Thymus (tissue), 11 donors: ENCODE data around the gene DAPK2. TPM values are rescaled to one million over a fixed set of nuclear protein-coding genes. Genes with fewer than 3 reads are reported as not detected.

Experiments used
- DNase-seq, 9 donors: peaks; one replicate each; pipeline ENCODE4 v3.0.0-alpha.2; 2013; ENCODE audit warnings: low spot score in 9 of 9, low read depth in 6 of 9, missing footprints in 1 of 9
- H3K27ac ChIP-seq, 2 donors: one replicate each; pipeline ENCODE4 v1.5.1; 2013; ENCODE audit warnings: control low read depth in 1 of 2, low read depth in 1 of 2, low read length in 1 of 2, mild to moderate bottlenecking in 1 of 2, moderate library complexity in 1 of 2
- H3K27me3 ChIP-seq, 2 donors: one replicate each; pipeline ENCODE4 v1.5.1; 2013; ENCODE audit warnings: low read length in 1 of 2; ENCODE audit not compliant: control insufficient read depth in 2 of 2, insufficient read depth in 1 of 2
- H3K36me3 ChIP-seq, 2 donors: one replicate each; pipeline ENCODE4 v1.5.1; 2013; ENCODE audit warnings: low read length in 1 of 2, mild to moderate bottlenecking in 1 of 2, moderate library complexity in 1 of 2; ENCODE audit not compliant: control insufficient read depth in 2 of 2, insufficient read depth in 2 of 2
- H3K4me1 ChIP-seq, 2 donors: one replicate each; pipeline ENCODE4 v1.5.1; 2013; ENCODE audit warnings: low read length in 2 of 2; ENCODE audit not compliant: control insufficient read depth in 2 of 2, insufficient read depth in 2 of 2
- H3K4me3 ChIP-seq, 2 donors: one replicate each; pipeline ENCODE4 v1.5.1; 2013; ENCODE audit warnings: low read length in 2 of 2, control low read depth in 1 of 2, mild to moderate bottlenecking in 1 of 2
- H3K9me3 ChIP-seq, 2 donors: one replicate each; pipeline ENCODE4 v1.5.1; 2013; ENCODE audit warnings: low read length in 1 of 2, mild to moderate bottlenecking in 1 of 2; ENCODE audit not compliant: control insufficient read depth in 2 of 2, insufficient read depth in 1 of 2
- WGBS: extraction: QIAGEN DNeasy Blood & Tissue Kit; methylation state at CpG from one replicate; pipeline ENCODE4 v1.1.7; 2013; 5-methylcytosine and 5-hydroxymethylcytosine counted together
- polyA plus RNA-seq: library from polyadenylated mRNA; stranded (reverse); fragments of 200-250 nt; gene quantifications from one replicate; pipeline ENCODE4 v1.2.3, GENCODE V29; 2013
- total RNA-seq: library from RNA; stranded (reverse); fragments of 120-200 nt; gene quantifications from one replicate; pipeline ENCODE4 v1.2.4, GENCODE V29; 2013
- donor health status: healthy.

Gene DAPK2
- total and polyA plus RNA-seq, 2 donors: 3.3 TPM

DNA sequence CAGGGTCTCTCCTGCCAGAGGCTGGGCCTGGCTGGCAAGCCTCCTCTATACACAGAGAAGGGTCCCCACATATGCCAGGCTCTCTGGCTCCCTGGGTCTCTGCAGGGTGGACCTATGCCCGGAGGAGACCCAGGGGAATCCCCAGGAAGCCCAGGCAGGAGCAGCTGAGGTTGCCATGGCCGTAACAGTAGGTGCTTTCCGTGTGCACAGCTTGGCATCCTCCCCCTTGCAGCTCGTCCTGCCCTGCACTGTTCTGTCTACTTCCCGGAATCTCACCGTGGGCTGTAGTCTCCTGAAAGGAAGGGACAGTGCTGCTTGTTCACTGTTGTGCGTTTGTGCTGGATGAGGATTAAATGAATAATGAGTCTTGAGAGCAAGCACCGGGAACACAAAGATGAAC lies 47.8 kb downstream of the DAPK2 start:
- no peak overlapping the region for H3K4me3 ChIP-seq
- H3K27ac ChIP-seq: no peak overlapping the region
- no peaks in the 10 kb centered on the region for H3K36me3 ChIP-seq
- H3K9me3 ChIP-seq: no peaks in the 10 kb centered on the region
- DNase-seq: no peak
- peaks cover 0 to 8% of the 10 kb centered on the region in 2 donors for H3K4me1 ChIP-seq
- H3K27me3 ChIP-seq: no peaks in the 10 kb centered on the region
- WGBS: 84% methylated on average over 8 of the region's 8 CpGs

DNA sequence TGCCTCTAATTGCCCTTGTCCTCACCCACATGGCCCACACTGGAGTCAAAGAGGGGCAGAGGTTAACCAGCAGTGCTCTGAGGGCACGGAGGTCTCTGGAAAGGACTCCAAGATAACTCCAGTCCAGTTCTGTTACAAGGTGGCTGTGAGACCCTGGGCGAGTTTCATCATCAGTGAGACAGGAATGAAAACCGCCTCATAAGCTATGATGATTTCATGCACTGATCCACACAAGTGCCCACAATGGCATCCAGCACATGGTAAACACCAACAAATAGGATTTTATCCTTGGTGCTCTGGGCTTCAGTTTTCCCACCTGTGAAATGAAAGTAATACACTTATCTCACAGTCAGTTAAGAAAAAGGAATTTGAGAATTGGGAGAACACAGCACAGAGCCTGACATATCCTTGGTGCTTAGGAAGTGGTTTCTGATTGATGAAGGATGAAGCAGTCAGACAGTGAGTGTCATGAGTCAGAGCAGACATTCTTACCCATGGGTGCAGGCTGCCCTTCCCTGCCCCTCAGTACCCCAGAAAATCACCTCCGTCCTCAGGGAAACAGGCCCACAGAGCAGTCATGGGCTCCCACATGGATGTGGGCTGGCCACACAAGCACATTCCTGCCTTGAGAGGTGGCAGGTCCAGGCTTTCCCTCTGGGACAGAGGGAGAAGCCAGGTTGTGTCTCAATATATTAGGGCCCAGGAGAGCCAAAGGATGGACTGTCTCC lies 48.4 kb downstream of the DAPK2 start:
- peaks cover 0 to 8% of the 10 kb centered on the region in 2 donors for H3K4me1 ChIP-seq
- no peaks in the 10 kb centered on the region for H3K36me3 ChIP-seq
- H3K27ac ChIP-seq: no peak overlapping the region
- DNase-seq: no peak
- no peak overlapping the region for H3K4me3 ChIP-seq
- 95% methylated on average over 4 of the region's 4 CpGs for WGBS
- no peaks in the 10 kb centered on the region for H3K9me3 ChIP-seq
- H3K27me3 ChIP-seq: no peaks in the 10 kb centered on the region

DNA sequence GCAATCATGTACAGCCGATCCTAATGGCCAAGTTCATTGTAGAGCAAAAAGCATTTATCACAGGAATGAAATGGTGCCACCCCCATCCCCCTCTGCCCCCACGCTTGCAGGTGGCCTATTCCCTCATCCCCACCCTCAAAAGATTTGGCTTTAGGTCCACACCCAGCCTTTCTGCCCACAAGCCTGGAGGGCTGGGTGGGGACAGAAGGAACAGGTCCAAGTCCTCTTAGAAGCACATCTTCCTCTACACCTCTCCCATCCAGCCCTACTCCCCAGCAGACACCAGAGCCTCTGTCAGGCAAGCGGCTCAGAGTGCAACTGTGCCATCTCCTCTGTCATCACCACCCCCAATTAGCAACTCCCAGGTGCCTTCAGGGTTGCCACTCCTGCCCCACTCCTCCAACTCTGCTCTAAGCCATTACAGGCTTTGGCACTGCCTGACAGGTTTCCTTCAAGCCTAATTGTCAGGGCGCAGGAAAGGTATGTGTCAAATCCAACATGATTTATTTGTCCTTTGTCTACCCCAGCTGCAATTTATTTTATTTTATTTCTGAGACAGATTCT lies 49.4 kb downstream of the DAPK2 start:
- H3K4me1 ChIP-seq: peaks cover 0 to 8% of the 10 kb centered on the region in 2 donors
- DNase-seq: no peak
- H3K27me3 ChIP-seq: no peaks in the 10 kb centered on the region
- no peaks in the 10 kb centered on the region for H3K9me3 ChIP-seq
- 97% methylated on average over 4 of the region's 4 CpGs for WGBS
- H3K27ac ChIP-seq: no peak overlapping the region
- H3K4me3 ChIP-seq: no peak overlapping the region
- no peaks in the 10 kb centered on the region for H3K36me3 ChIP-seq

DNA sequence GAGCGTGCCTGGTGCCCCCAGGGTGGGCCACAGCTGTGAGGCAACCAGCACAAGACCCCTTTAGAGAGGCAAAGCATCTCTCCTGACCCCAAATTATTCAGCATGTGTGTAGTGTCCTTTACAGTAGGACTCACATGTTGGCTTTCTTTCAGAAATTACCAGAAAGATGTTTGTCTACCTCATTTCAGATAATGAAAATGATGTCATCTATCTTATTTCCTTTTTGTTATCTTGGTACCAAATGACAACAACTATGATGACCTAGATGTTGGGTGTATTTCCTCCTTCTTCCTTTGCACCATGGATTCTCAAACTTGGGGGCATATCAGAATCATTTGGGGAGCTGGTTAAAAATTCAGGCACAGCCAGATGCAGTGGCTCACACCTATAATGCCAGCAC lies 50.5 kb downstream of the DAPK2 start:
- Histone ChIP-seq H3K4me1 (peaks cover 0 to 15% of the 10 kb centered on the region in 2 donors), H3K4me3 (no peak overlapping the region), H3K36me3 (no peaks in the 10 kb centered on the region), H3K27ac (no peak overlapping the region), H3K9me3 (no peaks in the 10 kb centered on the region), H3K27me3 (no peaks in the 10 kb centered on the region)
- 94% methylated on average over 1 of the region's 1 CpG for WGBS
- DNase-seq: no peak

DNA sequence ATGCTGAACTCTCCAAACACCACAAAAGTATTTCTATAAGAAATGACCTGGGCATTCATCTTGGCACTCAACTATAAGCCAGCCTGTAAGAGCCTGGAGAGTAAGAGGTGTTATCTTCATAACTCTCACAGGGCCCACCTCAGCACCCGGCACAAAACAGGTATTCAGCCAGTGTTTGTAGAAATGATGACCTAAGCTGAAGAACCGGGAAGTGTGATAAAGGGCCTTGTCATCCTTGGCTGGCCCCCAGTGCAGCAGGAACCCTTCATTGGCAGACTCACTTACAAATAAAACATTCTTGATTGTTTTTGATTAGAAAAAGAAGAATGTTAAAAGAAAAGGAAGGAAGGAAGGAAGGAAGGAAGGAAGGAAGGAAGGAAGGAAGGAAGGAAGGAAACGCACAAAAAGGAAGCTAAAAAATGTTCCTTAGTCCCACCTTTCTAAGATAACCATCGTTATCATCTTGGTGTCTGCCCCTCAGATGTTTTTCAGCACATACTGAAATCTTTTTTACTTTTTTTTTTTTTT lies 52.1 kb downstream of the DAPK2 start:
- Histone ChIP-seq H3K9me3 (no peaks in the 10 kb centered on the region), H3K4me1 (peaks cover 0 to 17% of the 10 kb centered on the region in 2 donors), H3K27ac (no peak overlapping the region), H3K27me3 (no peaks in the 10 kb centered on the region), H3K36me3 (no peaks in the 10 kb centered on the region), H3K4me3 (no peak overlapping the region)
- no peak for DNase-seq
- WGBS: 94% methylated on average over 4 of the region's 4 CpGs

DNA sequence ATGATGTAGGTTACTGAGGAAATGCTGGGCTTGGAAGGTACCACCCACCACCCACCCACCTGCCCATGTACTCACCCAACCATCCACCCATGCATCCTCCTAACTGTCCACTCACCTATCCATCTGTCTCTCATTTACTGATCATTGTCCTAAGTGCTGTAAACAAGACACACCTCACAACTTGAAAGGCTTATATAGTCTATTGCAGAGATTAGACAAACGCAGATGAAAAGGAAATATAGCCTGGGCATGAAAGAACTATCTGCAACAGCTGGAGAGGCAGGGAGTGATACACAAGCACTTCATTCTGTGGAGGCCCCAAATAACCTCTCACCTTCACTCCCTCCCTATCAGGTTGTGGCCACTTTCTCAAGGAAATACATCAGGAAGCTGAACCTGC lies 54.0 kb downstream of the DAPK2 start:
- no peaks in the 10 kb centered on the region for H3K9me3 ChIP-seq
- no peaks in the 10 kb centered on the region for H3K27me3 ChIP-seq
- no peaks in the 10 kb centered on the region for H3K36me3 ChIP-seq
- H3K4me3 ChIP-seq: no peak overlapping the region
- DNase-seq: no peak
- peaks cover 0 to 10% of the 10 kb centered on the region in 2 donors for H3K4me1 ChIP-seq
- no peak overlapping the region for H3K27ac ChIP-seq
- 28% methylated on average over 1 of the region's 1 CpG for WGBS

DNA sequence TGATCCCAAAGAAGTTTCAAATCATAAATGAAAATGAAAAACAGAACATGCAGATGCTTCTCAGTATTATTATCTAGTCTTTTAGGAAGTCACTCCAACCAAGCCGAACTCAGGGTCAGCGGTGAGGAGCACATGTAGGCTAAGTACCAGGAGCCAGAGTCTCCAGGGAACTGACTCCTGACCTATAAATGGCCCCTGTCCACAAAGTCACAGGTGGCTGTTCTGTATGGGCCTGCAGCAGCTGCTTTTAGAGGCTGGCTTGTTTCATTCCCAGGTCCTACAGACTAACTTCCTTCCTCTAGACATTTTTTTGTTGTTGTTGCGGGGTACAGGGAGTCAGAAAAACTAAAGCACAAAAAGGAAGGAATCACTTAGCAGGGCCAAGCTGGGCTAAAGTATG lies 54.6 kb downstream of the DAPK2 start:
- no peaks in the 10 kb centered on the region for H3K9me3 ChIP-seq
- DNase-seq: no peak
- peaks cover 0 to 10% of the 10 kb centered on the region in 2 donors for H3K4me1 ChIP-seq
- H3K4me3 ChIP-seq: no peak overlapping the region
- no peaks in the 10 kb centered on the region for H3K27me3 ChIP-seq
- no peak overlapping the region for H3K27ac ChIP-seq
- WGBS: 92% methylated on average over 3 of the region's 3 CpGs
- H3K36me3 ChIP-seq: no peaks in the 10 kb centered on the region

DNA sequence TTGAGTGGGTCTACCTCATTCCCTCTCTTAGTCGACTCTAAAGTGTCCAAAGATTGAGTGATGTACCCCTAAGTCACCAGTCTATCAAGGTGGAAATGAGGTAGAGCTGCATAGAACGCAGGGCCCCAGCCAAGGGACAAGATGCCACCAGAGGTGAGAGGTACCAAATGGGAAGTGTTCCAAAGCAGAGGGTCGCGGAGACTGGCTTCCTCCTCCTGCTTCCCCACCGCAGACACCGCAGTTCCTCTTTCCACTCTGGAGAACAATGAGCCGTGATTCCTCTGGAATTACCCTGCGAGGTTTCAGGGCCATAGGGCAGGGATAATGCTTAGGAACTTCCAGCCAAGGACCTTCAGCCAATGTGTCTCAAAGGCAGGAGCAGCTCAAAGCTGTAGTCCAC lies 55.8 kb downstream of the DAPK2 start:
- no peak for DNase-seq
- H3K4me3 ChIP-seq: no peak overlapping the region
- no peaks in the 10 kb centered on the region for H3K36me3 ChIP-seq
- 73% methylated on average over 8 of the region's 8 CpGs for WGBS
- H3K27me3 ChIP-seq: no peaks in the 10 kb centered on the region
- H3K4me1 ChIP-seq: peaks cover 0 to 10% of the 10 kb centered on the region in 2 donors
- no peak overlapping the region for H3K27ac ChIP-seq
- no peaks in the 10 kb centered on the region for H3K9me3 ChIP-seq

DNA sequence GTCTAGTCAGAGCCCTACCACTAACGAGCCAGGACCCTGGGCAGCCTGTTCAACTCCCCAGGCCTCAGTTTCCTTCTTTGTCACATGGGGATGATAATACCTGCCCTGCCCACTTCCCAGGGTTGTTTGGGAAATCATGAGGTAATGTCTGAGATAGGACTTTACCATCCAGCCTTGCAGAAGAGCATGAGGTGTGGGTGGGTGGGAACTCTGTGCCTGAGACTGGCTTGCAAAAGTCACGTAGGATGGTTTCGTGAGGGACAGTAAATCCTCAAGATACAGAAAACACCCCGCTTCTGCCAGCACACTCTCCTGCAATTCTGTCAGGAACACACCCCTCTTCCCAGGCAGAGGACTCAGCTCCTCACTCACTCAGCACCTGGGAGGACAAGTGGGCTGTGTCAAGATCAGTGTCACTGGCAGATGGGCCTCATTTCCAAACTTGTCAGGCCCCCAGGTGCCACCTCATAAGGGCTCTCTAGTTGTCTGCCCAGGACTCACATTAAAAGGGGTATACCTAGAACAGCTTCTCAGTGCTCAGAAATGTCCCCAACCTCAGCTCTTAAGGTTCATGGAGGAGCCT lies 58.4 kb downstream of the DAPK2 start:
- peaks cover 0 to 18% of the 10 kb centered on the region in 2 donors for H3K4me1 ChIP-seq
- no peaks in the 10 kb centered on the region for H3K9me3 ChIP-seq
- H3K27me3 ChIP-seq: no peaks in the 10 kb centered on the region
- no peak overlapping the region for H3K4me3 ChIP-seq
- no peaks in the 10 kb centered on the region for H3K36me3 ChIP-seq
- no peak overlapping the region for H3K27ac ChIP-seq
- WGBS: 99% methylated on average over 4 of the region's 4 CpGs
- DNase-seq: no peak
